ENCODE data around the gene CPNE6. TPM values are rescaled to one million over a fixed set of nuclear protein-coding genes. Genes with fewer than 3 reads are reported as not detected.
"Not testable (repeated sequence)": the region's sequence is repeated elsewhere in the genome, so short reads cannot be mapped to it uniquely, and the experiment has no call there.

CPNE6 gene
- total RNA-seq, 4 donors from 2014 or later, result not detected

- TF ChIP-seq POLR2AphosphoS5 (IDR thresholded peaks at IDR 0.05), result no peak
- Histone ChIP-seq H3K4me1 (peaks cover 6% of the 10 kb centered on the region), H3K4me3 (no peak overlapping the region), H3K27me3 (no peaks in the 10 kb centered on the region), H3K36me3 (peaks cover 29% of the 10 kb centered on the region), H3K9me3 (no peaks in the 10 kb centered on the region), H3K27ac (no peak overlapping the region)
- DNase-seq (ENCODE audit: low spot score in 2 of 2), result no peak
- WGBS, result 94% methylated on average over 10 of the region's 13 CpGs
Measured at GRCh38 chr14:24103451-24103850, 32.1 kb downstream of the CPNE6 start.

DNA sequence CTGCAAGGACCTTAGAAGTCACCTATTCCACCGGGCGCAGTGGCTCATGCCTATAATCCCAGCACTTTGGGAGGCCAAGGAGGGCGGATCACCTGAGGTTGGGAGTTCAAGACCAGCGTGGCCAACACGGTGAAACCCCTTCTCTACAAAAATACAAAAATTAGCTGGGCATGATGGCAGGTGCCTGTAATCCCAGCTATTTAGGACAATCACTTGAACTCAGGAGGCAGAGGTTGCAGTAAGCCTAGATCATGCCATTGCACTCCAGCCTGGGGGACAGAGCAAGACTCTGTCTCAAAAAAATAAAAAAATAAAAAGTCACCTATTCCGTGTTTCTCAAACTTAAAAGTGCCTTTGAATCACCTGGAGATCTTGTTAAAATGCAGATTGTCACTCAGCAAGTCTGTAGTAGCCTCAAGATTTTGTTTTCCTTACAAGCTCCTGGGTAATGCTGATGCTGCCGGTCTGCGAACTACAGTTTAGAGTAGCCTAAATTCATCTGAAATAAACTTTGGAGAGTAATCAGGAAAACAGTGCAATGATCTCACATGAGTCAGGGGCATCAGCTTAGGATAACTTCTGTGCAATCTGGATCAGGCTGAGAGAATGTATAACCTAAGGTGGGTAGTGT, 34.4 kb downstream of the CPNE6 start:
- H3K27ac ChIP-seq; H3K27me3 ChIP-seq; H3K4me3 ChIP-seq; DNase-seq (ENCODE audit: low spot score in 2 of 2); H3K9me3 ChIP-seq: not testable (repeated sequence)
- peaks cover 11% of the 10 kb centered on the region for H3K36me3 ChIP-seq
- H3K4me1 ChIP-seq, result peaks cover 14% of the 10 kb centered on the region
- WGBS, result 91% methylated on average over 8 of the region's 8 CpGs

DNA sequence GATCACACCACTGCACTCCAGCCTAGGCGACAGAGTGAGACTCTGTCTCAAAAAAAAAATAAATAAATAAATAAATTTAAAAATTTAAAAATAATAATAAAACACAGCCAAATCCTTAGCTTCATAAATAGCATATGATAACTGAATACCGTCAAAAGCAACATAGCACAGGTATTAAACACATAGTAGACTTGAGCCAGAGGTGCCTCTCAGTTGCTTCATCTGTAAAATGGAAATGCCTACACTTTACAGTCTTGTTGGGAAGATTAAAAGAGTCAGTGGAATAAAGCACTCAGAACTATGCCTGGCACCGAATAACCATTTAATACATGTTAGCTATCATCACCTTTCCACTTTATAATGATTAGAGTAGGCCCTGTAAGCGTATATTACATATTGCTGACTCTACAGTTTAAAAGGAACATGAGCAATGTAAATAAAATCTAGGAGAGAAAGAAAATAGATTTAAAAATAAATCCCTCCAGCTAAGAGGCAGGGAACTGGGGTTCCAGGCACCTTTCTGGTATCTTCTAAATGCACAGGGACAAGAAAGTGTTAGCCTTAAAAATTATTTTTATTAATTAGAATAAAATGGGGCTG, 35.4 kb downstream of the CPNE6 start:
- TF ChIP-seq POLR2AphosphoS5 (IDR thresholded peaks at IDR 0.05), result no peak
- no peak for TF ChIP-seq EP300 (IDR thresholded peaks at IDR 0.05)
- TF ChIP-seq POLR2A (IDR thresholded peaks at IDR 0.05), result no peak
- no peak for TF ChIP-seq CTCF (IDR thresholded peaks at IDR 0.05)
- WGBS, result 89% methylated on average over 4 of the region's 4 CpGs

DNA sequence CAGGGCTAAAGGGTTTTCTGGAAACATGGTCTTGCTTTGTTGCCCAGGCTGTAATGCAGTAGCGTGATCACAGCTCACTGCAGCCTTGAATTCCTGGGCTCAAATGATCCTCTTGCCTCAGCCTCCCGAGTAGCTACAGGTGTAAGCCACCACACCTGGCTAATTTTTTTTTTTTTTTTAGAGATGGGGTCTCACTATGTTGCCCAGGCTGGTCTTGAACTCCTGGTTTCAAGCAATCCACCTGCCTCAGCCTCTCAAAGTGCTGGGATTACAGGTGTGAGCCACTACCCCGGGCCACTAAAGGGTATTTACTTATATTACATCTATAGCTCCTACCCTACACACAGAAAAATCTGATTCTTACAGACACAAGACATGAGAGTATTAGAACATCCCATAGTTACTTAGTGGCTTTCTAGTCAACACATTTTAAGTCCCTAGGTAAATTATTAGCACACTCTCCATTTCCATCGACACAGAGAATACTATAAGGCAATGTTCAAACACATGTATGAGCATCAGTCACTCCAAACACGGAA, 37.0 kb downstream of the CPNE6 start:
- no peak overlapping the region for H3K27ac ChIP-seq
- DNase-seq (ENCODE audit: low spot score in 2 of 2), result no peak

More for the DNA sequence above, 35.4 kb downstream of the CPNE6 start:
- Histone ChIP-seq H3K4me1 (peaks cover 14% of the 10 kb centered on the region), H3K27ac (no peak overlapping the region), H3K36me3 (peaks cover 11% of the 10 kb centered on the region), H3K9me3 (no peaks in the 10 kb centered on the region), H3K27me3 (no peaks in the 10 kb centered on the region), H3K4me3 (no peak overlapping the region)
- DNase-seq (ENCODE audit: low spot score in 2 of 2), result no peak

GRCh38 chr14:24110060-24110459, 38.7 kb downstream of the CPNE6 start:
- TF ChIP-seq CTCF (IDR thresholded peaks at IDR 0.05) (no peak), EP300 (IDR thresholded peaks at IDR 0.05) (no peak), POLR2A (IDR thresholded peaks at IDR 0.05) (no peak), POLR2AphosphoS5 (IDR thresholded peaks at IDR 0.05) (no peak)
- H3K9me3 ChIP-seq, result no peaks in the 10 kb centered on the region
- no peaks in the 10 kb centered on the region for H3K36me3 ChIP-seq
- no peak overlapping the region for H3K4me3 ChIP-seq
- 82% methylated on average over 9 of the region's 9 CpGs for WGBS
- H3K27ac ChIP-seq, result no peak overlapping the region
- H3K27me3 ChIP-seq, result no peaks in the 10 kb centered on the region
- no peak for DNase-seq (ENCODE audit: low spot score in 2 of 2)
- H3K4me1 ChIP-seq, result peaks cover 20% of the 10 kb centered on the region

More for the DNA sequence above, 37.0 kb downstream of the CPNE6 start:
- Histone ChIP-seq H3K27me3 (no peaks in the 10 kb centered on the region), H3K4me3 (no peak overlapping the region), H3K4me1 (peaks cover 16% of the 10 kb centered on the region), H3K9me3 (no peaks in the 10 kb centered on the region), H3K36me3 (peaks cover 2% of the 10 kb centered on the region)
- TF ChIP-seq CTCF (IDR thresholded peaks at IDR 0.05) (no peak), POLR2A (IDR thresholded peaks at IDR 0.05) (no peak), POLR2AphosphoS5 (IDR thresholded peaks at IDR 0.05) (no peak), EP300 (IDR thresholded peaks at IDR 0.05) (no peak)
- 45% methylated on average over 5 of the region's 5 CpGs for WGBS

DNA sequence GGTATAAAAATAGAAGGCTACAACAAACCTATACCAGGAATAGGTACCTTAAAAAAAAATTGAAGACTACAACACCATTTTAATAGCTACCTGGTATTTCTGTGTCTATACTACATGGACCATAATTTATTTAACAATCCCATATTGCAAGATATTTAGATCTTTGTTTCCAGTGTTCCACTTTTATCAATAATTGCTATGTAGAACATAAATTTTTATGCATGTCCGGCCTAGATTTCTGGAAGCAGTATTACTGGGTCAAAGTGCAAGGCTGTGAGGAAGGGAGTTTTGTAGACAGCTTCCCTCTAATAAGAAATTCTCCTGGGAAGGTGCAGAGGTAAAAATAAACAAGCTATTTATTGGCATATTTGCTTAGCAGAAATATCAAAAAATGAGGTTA, 39.2 kb downstream of the CPNE6 start:
- no peaks in the 10 kb centered on the region for H3K36me3 ChIP-seq
- TF ChIP-seq POLR2A (IDR thresholded peaks at IDR 0.05) (no peak), EP300 (IDR thresholded peaks at IDR 0.05) (no peak), POLR2AphosphoS5 (IDR thresholded peaks at IDR 0.05) (no peak), CTCF (IDR thresholded peaks at IDR 0.05) (no peak)
- DNase-seq (ENCODE audit: low spot score in 2 of 2), result no peak
- H3K4me3 ChIP-seq, result no peak overlapping the region
- WGBS, result 65% methylated on average over 1 of the region's 1 CpG
- H3K27ac ChIP-seq, result no peak overlapping the region
- no peaks in the 10 kb centered on the region for H3K9me3 ChIP-seq
- no peaks in the 10 kb centered on the region for H3K27me3 ChIP-seq
- H3K4me1 ChIP-seq, result peaks cover 24% of the 10 kb centered on the region

All from suprapubic skin (tissue), 4 donors.